Smooth muscle cell of the coronary artery (primary cell): ENCODE data around the gene NME9. TPM values are rescaled to one million over a fixed set of nuclear protein-coding genes. Genes with fewer than 3 reads are reported as not detected.

ENCODE experiments used
- total RNA-seq: library from RNA; depleted of rRNA; stranded (reverse); fragments of >200 nt; gene quantifications from 2 replicates; pipeline ENCODE4 v1.2.3, GENCODE V29; 2014; ENCODE audit warnings: low replicate concordance

The NME9 gene, protein sequence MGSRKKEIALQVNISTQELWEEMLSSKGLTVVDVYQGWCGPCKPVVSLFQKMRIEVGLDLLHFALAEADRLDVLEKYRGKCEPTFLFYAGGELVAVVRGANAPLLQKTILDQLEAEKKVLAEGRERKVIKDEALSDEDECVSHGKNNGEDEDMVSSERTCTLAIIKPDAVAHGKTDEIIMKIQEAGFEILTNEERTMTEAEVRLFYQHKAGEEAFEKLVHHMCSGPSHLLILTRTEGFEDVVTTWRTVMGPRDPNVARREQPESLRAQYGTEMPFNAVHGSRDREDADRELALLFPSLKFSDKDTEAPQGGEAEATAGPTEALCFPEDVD
- 0.23 TPM in 2 replicates for total RNA-seq

DNA sequence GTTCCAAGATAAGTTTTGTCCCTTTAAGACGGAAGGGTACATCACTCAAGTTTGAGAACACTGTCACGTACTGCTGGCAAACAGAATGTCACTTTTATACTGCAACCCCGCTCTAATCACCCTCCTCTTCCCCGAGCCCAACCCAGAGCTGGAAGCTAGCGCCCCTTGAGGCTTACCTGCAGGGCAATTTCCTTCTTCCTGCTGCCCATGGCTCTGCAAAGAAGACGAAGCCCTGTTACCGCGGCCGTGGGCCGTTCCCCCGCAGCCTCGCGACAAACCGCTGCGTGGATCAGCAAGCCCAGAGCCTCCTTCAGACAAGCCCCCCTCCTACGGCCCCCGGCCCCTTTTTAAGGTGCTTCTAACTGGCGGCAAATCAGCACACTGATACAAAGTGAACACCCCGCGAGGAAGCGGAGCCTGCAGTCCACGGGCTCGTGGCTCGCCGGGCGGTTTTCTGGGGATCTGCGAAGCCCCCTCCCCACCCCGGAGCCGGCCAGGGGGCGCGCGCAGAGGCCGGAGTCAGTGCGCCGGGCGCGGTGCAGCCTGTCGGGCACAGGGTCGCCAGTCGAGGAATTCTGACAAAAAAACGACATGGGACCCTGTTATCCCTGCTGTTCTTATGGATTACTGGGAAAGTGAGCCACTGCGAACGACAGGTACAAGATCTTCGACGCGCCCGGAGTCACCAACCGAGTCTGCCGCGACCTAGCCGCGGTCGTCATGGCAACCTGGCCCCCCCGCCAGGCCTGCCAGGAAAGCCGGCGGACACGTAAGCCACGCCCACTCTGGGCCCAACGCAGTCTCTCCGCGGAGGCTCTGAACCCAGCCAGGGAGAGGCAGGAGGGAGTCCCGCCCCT, at the start of gene NME9:
TSS of gene NME9 (minus strand) at position 725 of the 857 bp plus-strand sequence. CDS start at position 209, 516 bp downstream.

DNA sequence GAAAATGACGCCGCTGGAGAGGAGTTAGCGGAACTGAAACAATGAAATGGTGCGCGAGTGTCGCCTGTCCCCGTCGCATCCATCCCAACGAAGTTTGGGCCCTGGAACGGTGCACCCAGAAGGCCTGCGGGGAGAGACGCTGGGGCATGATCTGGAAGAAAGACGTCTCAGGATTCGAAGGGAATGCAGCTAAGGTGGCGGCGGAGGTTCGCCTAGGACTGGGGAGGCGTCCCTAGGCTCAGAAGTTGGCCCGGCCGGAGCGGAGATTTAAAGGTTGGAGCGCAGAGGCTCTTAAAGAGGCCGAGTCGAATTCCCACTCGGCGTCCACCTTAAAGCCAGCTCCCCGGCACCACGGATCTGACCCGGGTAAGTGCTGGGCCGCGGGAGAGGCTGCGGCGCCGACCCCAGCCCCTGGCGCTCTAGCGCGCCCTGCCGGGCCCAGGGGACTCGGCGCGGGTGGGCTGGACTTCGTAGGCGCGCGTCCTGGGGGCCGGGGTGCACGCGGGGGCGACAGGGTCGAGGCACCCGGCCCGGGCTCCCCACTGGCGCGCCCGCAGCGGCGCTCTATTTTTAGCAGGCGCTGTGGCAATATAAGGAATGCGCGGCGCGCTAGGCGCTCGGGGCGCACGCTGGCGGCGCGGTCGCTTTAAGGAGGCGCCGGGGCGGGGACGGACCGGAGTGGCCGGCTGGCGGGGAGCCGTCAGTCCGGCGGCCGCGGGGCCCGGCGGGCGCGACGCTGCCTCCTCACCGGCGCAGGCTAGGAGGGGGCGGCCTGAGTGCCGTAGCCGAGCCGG, 18.5 kb upstream of the NME9 start, which contains the start of gene MRAS:
TSS of gene MRAS (plus strand) at position 620 of the 794 bp plus-strand sequence. CDS start 24,305 bp downstream, outside the sequence.

Other genes with a start within 250 kb of the NME9 start
- 20.0 and 22.0 TPM in 2 replicates for gene DZIP1L, start 214.2 kb downstream of the NME9 start, total RNA-seq
- not detected in 2 replicates for gene A4GNT, start 197.5 kb downstream of the NME9 start, total RNA-seq
- 12.6 and 12.9 TPM in 2 replicates for gene DBR1, start 154.9 kb downstream of the NME9 start, total RNA-seq
- gene ARMC8, start 142.6 kb downstream of the NME9 start, total RNA-seq = 34.0 and 45.3 TPM in 2 replicates
- 56.3 and 69.1 TPM in 2 replicates for gene MRAS, start 18.7 kb upstream of the NME9 start, total RNA-seq
- 0.30 and 4.3 TPM in 2 replicates for gene ESYT3, start 104.8 kb upstream of the NME9 start, total RNA-seq